DND-41 (cell line): ENCODE data around the gene SYCE3.

Source experiments
- CTCF ChIP-seq: IDR thresholded peaks from 2 replicates; pipeline ENCODE4 v1.5.1; 2012; ENCODE audit warnings: borderline replicate concordance, low read length, moderate library complexity, mild to moderate bottlenecking; ENCODE audit not compliant: poor library complexity, severe bottlenecking; ENCODE audit errors: extremely low read depth
- EZH2 ChIP-seq: IDR thresholded peaks from 3 replicates; pipeline ENCODE4 v1.6.1; 2012; ENCODE audit warnings: borderline replicate concordance, low read depth, mild to moderate bottlenecking, moderate library complexity, low read length, inconsistent platforms; ENCODE audit not compliant: severe bottlenecking

- TF ChIP-seq CTCF = no peak
- TF ChIP-seq EZH2 = no peak
Measured at GRCh38 chr22:50518606-50519005, 44.1 kb downstream of the SYCE3 start.
